WTC11 (cell line): ENCODE measurements around the gene ATF4.

Experiments used
- FOXJ3 ChIP-seq: sonication (generic); formaldehyde crosslinking; IDR thresholded peaks from 2 replicates; pipeline ENCODE4 v1.9.0; 2021; ENCODE audit warnings: missing genetic modification reagents, mild to moderate bottlenecking, borderline replicate concordance
- FOXP1 ChIP-seq: sonication (generic); formaldehyde crosslinking; IDR thresholded peaks from 2 replicates; pipeline ENCODE4 v1.8.0; 2022; ENCODE audit warnings: missing genetic modification reagents, mild to moderate bottlenecking, moderate library complexity, borderline replicate concordance
- GABPB1 ChIP-seq: sonication (generic); formaldehyde crosslinking; IDR thresholded peaks from 2 replicates; pipeline ENCODE4 v1.8.1; 2023; ENCODE audit warnings: mild to moderate bottlenecking, missing genetic modification reagents
- NR1H2 ChIP-seq: sonication (generic); formaldehyde crosslinking; IDR thresholded peaks from 2 replicates; pipeline ENCODE4 v1.9.0; 2021; ENCODE audit warnings: mild to moderate bottlenecking, moderate library complexity, missing genetic modification reagents
- OVOL2 ChIP-seq: fragments of 250-450 bp; sonication (Bioruptor Pico); IDR thresholded peaks from 2 replicates; pipeline ENCODE4 v1.9.0; 2021; ENCODE audit warnings: mild to moderate bottlenecking, borderline replicate concordance
- TP53 ChIP-seq: sonication (generic); formaldehyde crosslinking; IDR thresholded peaks from 2 replicates; pipeline ENCODE4 v1.8.1; 2023; ENCODE audit warnings: mild to moderate bottlenecking, missing genetic modification reagents
- ZBTB21 ChIP-seq: sonication (generic); formaldehyde crosslinking; IDR thresholded peaks from 2 replicates; pipeline ENCODE4 v1.8.1; 2023; ENCODE audit warnings: mild to moderate bottlenecking, missing genetic modification reagents, borderline replicate concordance
- TF ChIP-seq, protein P1 (sequence below): sonication (generic); formaldehyde crosslinking; IDR thresholded peaks from 2 replicates; pipeline ENCODE4 v1.8.0; 2023; ENCODE audit warnings: missing genetic modification reagents
- TF ChIP-seq, protein P2 (sequence below): fragments of 200-600 bp; IDR thresholded peaks from 2 replicates; pipeline ENCODE4 v1.8.0; 2022; ENCODE audit warnings: antibody characterized with exemption
- TF ChIP-seq, protein P3 (sequence below): sonication (generic); formaldehyde crosslinking; IDR thresholded peaks from 2 replicates; pipeline ENCODE4 v1.8.1; 2022; ENCODE audit warnings: low read depth, missing genetic modification reagents, borderline replicate concordance
- TF ChIP-seq, protein P4 (sequence below): sonication (generic); formaldehyde crosslinking; IDR thresholded peaks from 2 replicates; pipeline ENCODE4 v1.8.0; 2023; ENCODE audit warnings: mild to moderate bottlenecking, missing genetic modification reagents
- TF ChIP-seq, protein P5 (sequence below): sonication (generic); formaldehyde crosslinking; IDR thresholded peaks from 2 replicates; pipeline ENCODE4 v1.8.1; 2023; ENCODE audit warnings: mild to moderate bottlenecking, missing genetic modification reagents

DNA sequence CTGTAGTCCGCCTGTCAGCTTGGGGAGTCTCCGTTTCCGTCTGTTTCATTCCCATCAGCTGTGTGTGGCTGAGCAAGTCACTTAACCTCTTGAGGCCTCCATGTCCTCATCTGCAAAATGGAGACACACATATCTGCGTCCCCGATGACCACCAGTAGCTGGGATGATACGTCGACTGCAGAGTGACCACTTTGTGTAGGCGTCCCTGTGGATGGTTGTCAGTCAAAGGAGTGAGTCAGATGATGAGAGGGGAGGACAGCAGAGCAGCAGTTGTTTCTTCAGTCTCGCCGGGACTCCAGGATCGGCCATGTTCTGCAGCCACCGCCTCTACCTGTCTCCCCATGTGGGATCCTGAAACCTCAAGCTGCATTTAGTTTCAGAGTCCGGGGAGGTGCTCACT is 43.7 kb upstream of the ATF4 start:
- TF ChIP-seq, protein P1, sequence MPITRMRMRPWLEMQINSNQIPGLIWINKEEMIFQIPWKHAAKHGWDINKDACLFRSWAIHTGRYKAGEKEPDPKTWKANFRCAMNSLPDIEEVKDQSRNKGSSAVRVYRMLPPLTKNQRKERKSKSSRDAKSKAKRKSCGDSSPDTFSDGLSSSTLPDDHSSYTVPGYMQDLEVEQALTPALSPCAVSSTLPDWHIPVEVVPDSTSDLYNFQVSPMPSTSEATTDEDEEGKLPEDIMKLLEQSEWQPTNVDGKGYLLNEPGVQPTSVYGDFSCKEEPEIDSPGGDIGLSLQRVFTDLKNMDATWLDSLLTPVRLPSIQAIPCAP (CRISPR knock-in tag): no peak
- TF ChIP-seq, protein P2, sequence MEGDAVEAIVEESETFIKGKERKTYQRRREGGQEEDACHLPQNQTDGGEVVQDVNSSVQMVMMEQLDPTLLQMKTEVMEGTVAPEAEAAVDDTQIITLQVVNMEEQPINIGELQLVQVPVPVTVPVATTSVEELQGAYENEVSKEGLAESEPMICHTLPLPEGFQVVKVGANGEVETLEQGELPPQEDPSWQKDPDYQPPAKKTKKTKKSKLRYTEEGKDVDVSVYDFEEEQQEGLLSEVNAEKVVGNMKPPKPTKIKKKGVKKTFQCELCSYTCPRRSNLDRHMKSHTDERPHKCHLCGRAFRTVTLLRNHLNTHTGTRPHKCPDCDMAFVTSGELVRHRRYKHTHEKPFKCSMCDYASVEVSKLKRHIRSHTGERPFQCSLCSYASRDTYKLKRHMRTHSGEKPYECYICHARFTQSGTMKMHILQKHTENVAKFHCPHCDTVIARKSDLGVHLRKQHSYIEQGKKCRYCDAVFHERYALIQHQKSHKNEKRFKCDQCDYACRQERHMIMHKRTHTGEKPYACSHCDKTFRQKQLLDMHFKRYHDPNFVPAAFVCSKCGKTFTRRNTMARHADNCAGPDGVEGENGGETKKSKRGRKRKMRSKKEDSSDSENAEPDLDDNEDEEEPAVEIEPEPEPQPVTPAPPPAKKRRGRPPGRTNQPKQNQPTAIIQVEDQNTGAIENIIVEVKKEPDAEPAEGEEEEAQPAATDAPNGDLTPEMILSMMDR: no peak
- TF ChIP-seq FOXJ3 (no peak), GABPB1 (CRISPR knock-in tag) (no peak), ZBTB21 (CRISPR knock-in tag) (no peak), OVOL2 (no peak), FOXP1 (no peak), NR1H2 (CRISPR knock-in tag) (no peak), TP53 (CRISPR knock-in tag) (no peak)
- TF ChIP-seq, protein P3, sequence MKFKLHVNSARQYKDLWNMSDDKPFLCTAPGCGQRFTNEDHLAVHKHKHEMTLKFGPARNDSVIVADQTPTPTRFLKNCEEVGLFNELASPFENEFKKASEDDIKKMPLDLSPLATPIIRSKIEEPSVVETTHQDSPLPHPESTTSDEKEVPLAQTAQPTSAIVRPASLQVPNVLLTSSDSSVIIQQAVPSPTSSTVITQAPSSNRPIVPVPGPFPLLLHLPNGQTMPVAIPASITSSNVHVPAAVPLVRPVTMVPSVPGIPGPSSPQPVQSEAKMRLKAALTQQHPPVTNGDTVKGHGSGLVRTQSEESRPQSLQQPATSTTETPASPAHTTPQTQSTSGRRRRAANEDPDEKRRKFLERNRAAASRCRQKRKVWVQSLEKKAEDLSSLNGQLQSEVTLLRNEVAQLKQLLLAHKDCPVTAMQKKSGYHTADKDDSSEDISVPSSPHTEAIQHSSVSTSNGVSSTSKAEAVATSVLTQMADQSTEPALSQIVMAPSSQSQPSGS: no peak
- TF ChIP-seq, protein P4, sequence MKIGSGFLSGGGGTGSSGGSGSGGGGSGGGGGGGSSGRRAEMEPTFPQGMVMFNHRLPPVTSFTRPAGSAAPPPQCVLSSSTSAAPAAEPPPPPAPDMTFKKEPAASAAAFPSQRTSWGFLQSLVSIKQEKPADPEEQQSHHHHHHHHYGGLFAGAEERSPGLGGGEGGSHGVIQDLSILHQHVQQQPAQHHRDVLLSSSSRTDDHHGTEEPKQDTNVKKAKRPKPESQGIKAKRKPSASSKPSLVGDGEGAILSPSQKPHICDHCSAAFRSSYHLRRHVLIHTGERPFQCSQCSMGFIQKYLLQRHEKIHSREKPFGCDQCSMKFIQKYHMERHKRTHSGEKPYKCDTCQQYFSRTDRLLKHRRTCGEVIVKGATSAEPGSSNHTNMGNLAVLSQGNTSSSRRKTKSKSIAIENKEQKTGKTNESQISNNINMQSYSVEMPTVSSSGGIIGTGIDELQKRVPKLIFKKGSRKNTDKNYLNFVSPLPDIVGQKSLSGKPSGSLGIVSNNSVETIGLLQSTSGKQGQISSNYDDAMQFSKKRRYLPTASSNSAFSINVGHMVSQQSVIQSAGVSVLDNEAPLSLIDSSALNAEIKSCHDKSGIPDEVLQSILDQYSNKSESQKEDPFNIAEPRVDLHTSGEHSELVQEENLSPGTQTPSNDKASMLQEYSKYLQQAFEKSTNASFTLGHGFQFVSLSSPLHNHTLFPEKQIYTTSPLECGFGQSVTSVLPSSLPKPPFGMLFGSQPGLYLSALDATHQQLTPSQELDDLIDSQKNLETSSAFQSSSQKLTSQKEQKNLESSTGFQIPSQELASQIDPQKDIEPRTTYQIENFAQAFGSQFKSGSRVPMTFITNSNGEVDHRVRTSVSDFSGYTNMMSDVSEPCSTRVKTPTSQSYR: no peak
- TF ChIP-seq, protein P5, sequence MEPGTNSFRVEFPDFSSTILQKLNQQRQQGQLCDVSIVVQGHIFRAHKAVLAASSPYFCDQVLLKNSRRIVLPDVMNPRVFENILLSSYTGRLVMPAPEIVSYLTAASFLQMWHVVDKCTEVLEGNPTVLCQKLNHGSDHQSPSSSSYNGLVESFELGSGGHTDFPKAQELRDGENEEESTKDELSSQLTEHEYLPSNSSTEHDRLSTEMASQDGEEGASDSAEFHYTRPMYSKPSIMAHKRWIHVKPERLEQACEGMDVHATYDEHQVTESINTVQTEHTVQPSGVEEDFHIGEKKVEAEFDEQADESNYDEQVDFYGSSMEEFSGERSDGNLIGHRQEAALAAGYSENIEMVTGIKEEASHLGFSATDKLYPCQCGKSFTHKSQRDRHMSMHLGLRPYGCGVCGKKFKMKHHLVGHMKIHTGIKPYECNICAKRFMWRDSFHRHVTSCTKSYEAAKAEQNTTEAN (CRISPR knock-in tag): no peak
